Fibroblast of skin of back (primary cell): ENCODE measurements around the gene CD300A.

Experiments
- DNase-seq: peaks from one replicate; pipeline ENCODE4 v3.0.0-alpha.2; 2013

CD300A gene

DNA sequence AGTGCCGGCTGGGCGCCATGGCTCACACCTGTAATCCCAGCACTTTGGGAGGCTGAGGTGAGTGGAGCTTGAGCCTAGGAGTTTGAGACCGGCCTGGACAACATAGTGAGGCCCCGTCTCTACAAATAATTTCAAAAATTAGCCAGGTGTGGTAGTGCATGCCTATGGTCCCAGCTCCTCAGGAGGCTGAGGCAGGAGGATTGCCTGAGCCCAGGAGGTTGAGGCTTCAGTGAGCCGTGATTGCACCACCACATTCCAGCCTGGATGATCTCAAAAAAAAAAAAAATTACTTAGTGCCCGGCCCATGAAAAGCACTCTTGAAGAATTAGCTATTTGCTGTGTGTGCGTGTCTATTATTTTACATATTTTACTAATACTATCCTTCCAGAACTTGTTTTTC, 24.9 kb upstream of the CD300A start:
- DNase-seq = no peak

- DNase-seq = no peak
These were observed 24.2 kb upstream of the CD300A start for GRCh38 chr17:74442291-74442669.

- no peak for DNase-seq
These were observed 23.5 kb upstream of the CD300A start for GRCh38 chr17:74442670-74443515.

DNA sequence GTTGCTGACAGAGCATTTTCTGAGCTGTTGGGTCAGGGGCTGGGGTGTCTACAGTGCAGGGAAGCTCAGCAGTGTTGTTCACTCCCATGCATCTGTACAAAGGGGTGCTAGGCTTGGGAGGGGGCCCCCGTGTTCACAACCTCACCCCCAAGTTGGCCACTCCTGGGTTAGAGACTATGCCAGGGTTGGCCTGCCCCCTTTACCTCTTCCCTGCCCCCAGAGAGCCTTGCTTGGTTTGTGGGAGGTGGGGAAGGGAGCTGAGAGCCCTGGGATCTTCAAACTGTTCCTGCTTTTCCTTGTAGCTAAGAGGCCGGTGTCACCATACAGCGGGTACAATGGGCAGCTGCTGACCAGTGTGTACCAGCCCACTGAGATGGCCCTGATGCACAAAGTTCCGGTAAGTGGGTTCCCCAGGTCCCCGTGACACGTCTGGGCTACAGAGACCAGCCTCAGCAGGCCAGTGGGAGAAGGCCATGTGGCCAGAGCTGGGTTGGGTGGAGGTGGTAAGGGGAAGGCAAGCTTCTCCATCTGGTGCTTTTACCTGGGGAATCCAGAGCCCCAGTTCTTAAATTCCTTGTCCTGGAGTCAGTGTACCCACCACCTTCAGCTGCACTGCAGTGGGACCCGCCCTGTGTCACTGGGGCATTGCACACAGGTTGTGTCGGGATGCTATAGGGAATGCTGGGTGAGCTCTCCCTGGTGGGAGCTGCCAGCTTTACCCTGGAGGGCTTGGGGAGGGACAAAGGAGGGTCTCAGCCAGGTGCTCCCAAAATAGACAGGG, 22.7 kb upstream of the CD300A start:
- DNase-seq = no peak

- DNase-seq = no peak
These were observed 22.0 kb upstream of the CD300A start for GRCh38 chr17:74444406-74444805.

- DNase-seq = no peak
These were observed 21.3 kb upstream of the CD300A start for GRCh38 chr17:74445158-74445557.

GRCh38 chr17:74446551-74447500, 19.6 kb upstream of the CD300A start:
- DNase-seq = no peak

DNA sequence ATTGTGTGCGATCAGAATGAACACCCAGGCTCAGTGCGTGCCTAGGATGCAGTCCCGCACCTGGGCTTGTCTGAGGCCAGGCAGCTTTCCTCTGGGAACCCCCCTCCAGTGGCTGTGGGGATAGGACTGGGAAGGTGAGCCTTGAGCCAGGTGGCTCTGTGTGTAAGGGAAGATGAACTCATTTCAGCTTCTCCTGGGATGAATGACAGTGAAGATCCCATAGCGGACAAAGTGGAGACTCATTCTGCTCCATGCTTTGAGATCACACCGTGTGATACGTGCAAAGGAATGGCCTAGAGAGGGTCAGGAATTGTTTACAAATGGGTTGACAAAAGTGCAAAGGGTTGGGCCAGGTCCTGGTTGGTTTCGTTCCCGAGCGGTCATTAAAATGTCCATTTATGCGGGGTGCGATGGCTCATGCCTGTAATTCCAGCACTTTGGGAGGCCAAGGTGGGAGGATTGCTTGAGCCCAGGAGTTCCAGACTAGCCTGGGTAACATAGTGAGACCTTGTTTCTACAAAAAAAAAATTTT, 18.7 kb upstream of the CD300A start:
- no peak for DNase-seq

DNA sequence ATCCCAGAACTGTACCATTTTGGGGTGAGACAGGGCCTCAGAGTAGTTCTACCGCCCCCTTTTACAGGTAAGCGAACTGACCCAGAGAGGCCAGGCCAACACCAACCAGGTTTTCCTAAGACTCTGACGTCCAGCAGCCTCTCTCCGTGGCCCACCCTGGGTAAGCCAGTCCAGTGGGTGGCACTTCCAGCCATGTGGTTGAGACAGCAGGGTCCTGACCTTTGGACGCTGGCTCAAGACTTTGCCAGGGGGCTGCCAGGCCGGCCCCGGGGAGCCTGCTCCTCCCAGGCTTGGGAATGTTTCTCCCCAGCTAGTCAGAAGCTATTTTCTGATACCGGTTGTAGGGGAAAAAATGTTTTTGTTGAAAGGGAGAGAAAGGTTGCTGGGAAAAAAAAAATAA, 17.7 kb upstream of the CD300A start:
- no peak for DNase-seq

- DNase-seq = no peak
These were observed 17.1 kb upstream of the CD300A start for GRCh38 chr17:74449306-74449705.

GRCh38 chr17:74449773-74450172, 16.7 kb upstream of the CD300A start:
- no peak for DNase-seq

- no peak for DNase-seq
These were observed 16.2 kb upstream of the CD300A start for GRCh38 chr17:74450231-74450630.

DNA sequence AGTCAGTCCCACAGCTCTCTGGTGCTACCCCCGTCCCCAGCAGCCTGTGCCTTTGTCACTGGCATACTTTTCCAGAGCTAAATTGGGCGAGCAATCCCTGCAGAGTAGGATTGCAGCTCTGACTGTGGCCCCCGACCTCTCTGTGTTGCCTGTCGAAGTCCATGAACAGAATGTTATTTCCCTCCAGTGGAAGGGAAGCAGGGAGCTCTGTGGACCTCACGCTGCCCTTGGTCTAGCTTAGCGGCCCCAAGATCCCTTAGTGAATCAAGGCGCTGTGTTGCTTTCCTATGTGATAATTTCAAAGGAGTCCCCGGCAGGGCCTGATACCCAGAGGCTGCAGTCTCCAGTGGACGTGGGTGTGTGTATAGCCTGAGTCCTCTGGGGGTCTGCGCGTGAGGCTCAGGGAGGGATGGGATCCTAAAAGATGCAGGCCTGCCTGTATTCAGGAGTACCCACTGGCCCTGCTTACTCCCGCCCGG, 15.5 kb upstream of the CD300A start:
- no peak for DNase-seq

- no peak for DNase-seq
These were observed 14.9 kb upstream of the CD300A start for GRCh38 chr17:74451557-74451956.

- no peak for DNase-seq
These were observed 14.2 kb upstream of the CD300A start for GRCh38 chr17:74452033-74452840.

DNA sequence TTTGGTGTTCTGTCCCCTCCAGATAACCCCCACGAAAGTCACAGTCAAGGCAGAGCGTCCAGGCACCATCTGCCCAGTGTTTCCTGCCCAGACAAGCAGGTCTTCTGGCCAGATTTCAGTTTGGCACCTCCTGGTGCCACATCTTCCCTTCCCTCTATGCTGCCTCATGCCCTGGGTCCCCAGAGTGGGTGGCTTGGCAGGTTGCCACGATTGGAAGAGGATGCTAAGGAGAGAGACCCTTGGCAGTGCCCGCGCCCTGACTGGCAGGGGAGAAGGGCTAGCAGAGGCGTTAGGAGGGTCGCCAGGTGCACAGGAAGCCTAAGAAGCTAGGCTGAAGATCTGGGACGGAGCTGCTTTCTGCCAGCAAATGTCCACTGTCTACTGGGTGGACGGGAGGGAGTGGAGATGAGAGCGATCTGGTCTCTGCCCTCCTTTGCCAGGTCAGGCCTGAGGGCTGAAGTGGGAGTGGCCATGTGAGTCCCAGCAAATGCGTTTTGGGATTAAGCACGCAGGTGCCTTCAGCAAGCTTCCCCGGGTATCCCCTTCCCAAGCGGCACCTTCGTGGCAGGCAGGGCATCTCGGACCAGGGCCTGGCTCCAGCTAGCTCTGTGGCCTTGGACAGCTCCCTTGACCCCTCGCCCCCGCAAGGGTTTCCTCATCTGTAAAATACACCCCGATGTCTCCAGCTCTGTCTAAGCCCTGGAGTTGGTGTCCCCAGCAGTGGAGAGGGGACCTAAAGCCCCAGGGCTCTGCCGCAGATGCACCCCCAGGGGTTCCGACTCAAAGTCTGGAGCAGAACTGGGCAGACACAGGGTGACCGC, 13.4 kb upstream of the CD300A start:
- no peak for DNase-seq

- DNase-seq = peak; percentile 78
These were observed 12.7 kb upstream of the CD300A start for GRCh38 chr17:74453665-74454196.

DNA sequence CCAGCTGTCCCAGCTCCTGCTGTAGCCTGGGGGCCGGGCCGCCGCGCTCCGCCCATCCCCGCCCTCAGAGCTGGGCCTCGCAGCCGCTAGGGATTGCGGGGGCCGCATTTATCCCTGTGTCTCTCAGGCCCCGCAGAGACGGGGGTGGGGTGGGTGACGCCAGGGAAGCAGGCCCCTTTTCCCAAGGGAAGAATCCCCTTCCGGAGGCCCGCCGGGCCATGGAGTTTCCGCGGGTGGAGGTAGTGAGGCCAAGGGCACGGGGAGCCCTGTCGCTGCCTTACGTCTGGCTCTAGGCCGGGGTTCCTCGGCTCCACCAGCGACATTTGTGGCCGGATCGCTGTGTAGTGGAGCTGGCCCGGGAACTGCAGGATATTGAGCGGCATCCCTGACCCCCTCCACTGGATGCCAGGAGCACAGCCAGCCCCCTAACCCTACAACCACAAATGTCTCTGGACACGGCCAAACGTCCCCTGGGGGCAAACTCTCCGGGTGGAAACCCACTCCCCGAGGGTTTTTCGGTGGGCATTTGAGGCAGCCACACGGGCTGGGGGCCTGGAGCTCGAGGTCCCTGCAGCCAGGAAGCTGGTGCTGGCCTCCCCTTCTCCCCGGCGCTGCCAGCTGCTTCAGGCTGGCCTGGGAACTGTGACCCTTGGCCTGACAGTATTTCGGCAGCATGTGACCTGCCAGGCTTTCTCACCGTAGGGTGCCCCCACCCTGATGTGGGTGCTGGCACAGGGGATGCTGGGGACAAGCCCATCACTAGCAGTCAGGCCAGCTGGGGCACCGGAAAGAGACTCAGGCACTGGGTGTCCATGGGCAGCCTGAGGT, 12.0 kb upstream of the CD300A start:
- DNase-seq = no peak

GRCh38 chr17:74455025-74455545, 11.3 kb upstream of the CD300A start:
- no peak for DNase-seq
